ENCODE results near the gene SPG7.
"Not testable (repeated sequence)": the region's sequence is repeated elsewhere in the genome, so short reads cannot be mapped to it uniquely, and the experiment has no call there.

Gene SPG7

GRCh38 chr16:89570342-89570923 lies 62.2 kb downstream of the SPG7 start:
- Mint-ChIP-seq H3K4me1 (peaks cover 32% of the 10 kb centered on the region), H3K4me3 (no peak overlapping the region), H3K9me3 (no peaks in the 10 kb centered on the region), H3K27ac (no peak overlapping the region), H3K27me3 (peaks cover 7% of the 10 kb centered on the region), H3K36me3 (no peaks in the 10 kb centered on the region)

DNA sequence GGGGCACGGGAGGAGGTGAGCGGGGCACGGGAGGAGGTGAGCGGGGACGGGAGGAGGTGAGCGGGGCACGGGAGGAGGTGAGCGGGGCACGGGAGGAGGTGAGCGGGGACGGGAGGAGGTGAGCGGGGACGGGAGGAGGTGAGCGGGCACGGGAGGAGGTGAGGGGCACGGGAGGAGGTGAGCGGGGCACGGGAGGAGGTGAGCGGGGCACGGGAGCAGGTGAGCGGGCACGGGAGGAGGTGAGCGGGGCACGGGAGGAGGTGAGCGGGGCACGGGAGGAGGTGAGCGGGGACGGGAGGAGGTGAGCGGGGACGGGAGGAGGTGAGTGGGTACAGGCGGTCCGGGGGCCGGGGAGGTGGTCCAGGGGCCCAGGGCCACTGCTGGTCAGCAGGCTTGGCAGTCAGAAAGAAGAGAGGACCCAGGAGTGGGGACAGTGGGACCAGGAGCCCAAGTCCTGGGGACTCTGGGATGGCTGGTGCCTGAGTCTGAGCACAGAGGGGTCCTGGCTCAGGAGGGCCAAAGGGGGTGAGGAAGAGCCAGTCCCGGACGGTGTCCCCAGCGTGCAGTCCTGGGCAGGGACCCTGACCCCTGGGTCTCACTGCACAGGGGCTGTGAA lies 62.9 kb downstream of the SPG7 start:
- not testable (repeated sequence) for H3K27me3 Mint-ChIP-seq, H3K9me3 Mint-ChIP-seq, H3K27ac Mint-ChIP-seq, H3K36me3 Mint-ChIP-seq, H3K4me3 Mint-ChIP-seq
- peaks cover 27% of the 10 kb centered on the region for H3K4me1 Mint-ChIP-seq

DNA sequence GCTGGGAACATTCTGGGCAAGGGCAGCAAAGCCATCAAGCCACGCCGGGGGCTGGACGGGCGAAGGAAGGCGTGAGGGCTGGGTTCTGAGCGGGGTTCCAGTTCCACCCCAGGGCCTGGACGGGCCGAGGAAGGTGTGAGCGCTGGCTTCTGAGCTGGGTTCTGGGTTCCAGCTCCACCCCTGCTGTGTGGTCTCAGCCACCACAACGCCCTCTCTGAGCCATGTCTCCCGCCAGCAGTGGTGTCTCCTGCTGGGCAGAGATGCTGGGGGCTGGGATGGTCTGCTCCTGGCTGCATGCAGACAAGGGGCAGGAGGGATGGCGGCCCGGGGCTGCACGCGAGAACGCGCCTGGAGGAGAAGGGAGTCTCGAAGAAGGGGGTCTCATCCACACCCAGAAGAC lies 63.4 kb downstream of the SPG7 start:
- Mint-ChIP-seq H3K9me3 (no peaks in the 10 kb centered on the region), H3K27ac (no peak overlapping the region), H3K4me1 (peaks cover 23% of the 10 kb centered on the region), H3K36me3 (no peaks in the 10 kb centered on the region), H3K27me3 (peaks cover 7% of the 10 kb centered on the region), H3K4me3 (peak overlapping the region; percentile 19)

GRCh38 chr16:89572073-89572484 lies 63.9 kb downstream of the SPG7 start:
- peaks cover 23% of the 10 kb centered on the region for H3K4me1 Mint-ChIP-seq
- no peak overlapping the region for H3K4me3 Mint-ChIP-seq
- no peak overlapping the region for H3K27ac Mint-ChIP-seq
- H3K27me3 Mint-ChIP-seq = peaks cover 7% of the 10 kb centered on the region
- H3K9me3 Mint-ChIP-seq = no peaks in the 10 kb centered on the region
- H3K36me3 Mint-ChIP-seq = no peaks in the 10 kb centered on the region

DNA sequence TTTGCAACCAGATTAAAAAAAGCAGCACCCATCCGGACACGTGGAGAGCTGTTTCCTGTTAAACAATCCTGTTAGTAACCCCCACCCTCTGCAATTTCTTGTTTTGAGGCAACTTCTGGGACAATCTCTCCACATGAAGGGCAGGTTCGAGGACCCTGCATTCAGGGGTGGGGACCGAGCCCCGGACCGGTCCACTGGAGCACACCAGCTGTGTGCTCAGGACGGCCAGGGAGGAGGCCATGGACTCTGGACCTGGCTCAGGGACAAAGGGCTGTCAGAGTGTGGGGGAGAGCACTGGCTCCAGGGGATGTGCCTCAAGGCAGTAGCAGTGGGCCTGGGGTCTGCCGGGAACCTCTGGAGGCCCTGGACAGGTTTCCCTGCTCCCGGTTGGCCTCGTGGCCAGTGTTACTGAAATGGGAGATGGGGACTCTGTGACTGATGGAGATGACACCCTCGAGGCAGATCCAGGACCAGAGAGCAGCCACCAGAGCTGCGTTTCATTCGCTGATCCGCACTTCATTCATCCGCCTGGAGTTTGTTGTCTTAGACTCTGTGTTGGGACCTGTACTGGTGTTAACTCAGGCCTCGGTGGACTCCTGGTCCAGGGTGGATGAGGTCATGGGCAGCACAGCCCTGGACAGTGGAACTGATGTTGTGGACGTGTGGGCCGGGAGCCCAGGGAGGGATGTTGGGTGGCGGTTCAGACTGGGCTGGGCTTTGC lies 64.4 kb downstream of the SPG7 start:
- no peaks in the 10 kb centered on the region for H3K36me3 Mint-ChIP-seq
- no peaks in the 10 kb centered on the region for H3K9me3 Mint-ChIP-seq
- H3K27ac Mint-ChIP-seq = no peak overlapping the region
- peaks cover 8% of the 10 kb centered on the region for H3K27me3 Mint-ChIP-seq
- H3K4me1 Mint-ChIP-seq = peaks cover 23% of the 10 kb centered on the region
- H3K4me3 Mint-ChIP-seq = no peak overlapping the region

DNA sequence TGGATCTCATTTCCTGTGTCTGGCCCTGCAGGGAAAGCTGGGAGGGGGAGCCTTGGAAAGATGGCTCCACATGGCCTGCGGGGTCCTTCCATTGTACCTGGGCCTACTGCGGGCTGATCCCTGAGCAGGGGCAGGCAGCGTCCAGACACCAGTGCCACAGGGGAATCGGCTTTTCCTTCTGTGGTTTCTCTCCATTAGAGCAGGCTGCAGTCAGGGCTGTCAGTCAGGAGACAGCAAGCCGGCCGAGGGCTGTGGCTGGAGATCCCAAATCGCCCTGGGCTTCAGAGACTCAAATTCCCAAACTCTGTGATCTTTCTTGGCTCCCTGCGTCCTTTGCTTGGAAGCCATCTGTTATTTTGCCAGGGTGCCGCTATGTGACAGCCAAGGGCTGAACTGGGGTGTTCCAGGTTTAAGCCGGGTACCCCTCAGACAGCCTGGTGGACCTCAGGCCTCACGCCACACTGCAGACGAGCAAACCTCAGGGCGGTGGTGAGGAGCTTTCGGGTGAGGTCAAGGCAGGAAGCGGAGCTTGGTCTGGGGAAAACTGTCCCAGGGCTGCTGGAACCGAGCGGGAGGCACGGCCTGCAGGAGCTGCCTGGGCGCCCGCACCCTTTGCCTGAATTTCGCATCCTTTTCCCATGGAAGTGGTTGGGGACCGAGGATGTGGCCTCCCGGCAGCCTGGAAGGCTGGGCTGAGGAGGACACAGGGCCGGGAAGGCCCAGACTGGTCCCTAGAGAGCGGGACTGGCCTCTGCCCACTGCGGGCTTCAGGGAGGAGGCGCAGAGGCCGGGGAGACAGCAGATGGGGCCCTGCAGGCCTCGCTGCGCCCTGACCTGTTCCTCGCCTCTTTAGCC lies 65.8 kb downstream of the SPG7 start:
- H3K4me3 Mint-ChIP-seq = peak overlapping the region; percentile 17
- peaks cover 8% of the 10 kb centered on the region for H3K27me3 Mint-ChIP-seq
- H3K27ac Mint-ChIP-seq = peak overlapping the region; percentile 32

GRCh38 chr16:89574681-89575246 lies 66.6 kb downstream of the SPG7 start:
- Mint-ChIP-seq H3K4me1 (peaks cover 23% of the 10 kb centered on the region), H3K9me3 (no peaks in the 10 kb centered on the region), H3K27me3 (peaks cover 8% of the 10 kb centered on the region), H3K27ac (no peak overlapping the region), H3K36me3 (no peaks in the 10 kb centered on the region), H3K4me3 (peak overlapping the region; percentile 61)

More for the DNA sequence above, 65.8 kb downstream of the SPG7 start:
- Mint-ChIP-seq H3K4me1 (peaks cover 23% of the 10 kb centered on the region), H3K9me3 (no peaks in the 10 kb centered on the region), H3K36me3 (no peaks in the 10 kb centered on the region)

GRCh38 chr16:89575247-89576152 lies 67.3 kb downstream of the SPG7 start, which contains the start of gene CPNE7:
Gene CPNE7 (plus strand): TSS chr16:89575758. CDS start chr16:89575898, 140 bp downstream.
- Mint-ChIP-seq H3K4me1 (peaks cover 23% of the 10 kb centered on the region), H3K27ac (no peak within 1 kb of the TSS), H3K36me3 (no peaks in the 10 kb centered on the region), H3K27me3 (peaks cover 8% of the 10 kb centered on the region), H3K9me3 (no peaks in the 10 kb centered on the region), H3K4me3 (peak within 1 kb of the TSS; percentile 61)

DNA sequence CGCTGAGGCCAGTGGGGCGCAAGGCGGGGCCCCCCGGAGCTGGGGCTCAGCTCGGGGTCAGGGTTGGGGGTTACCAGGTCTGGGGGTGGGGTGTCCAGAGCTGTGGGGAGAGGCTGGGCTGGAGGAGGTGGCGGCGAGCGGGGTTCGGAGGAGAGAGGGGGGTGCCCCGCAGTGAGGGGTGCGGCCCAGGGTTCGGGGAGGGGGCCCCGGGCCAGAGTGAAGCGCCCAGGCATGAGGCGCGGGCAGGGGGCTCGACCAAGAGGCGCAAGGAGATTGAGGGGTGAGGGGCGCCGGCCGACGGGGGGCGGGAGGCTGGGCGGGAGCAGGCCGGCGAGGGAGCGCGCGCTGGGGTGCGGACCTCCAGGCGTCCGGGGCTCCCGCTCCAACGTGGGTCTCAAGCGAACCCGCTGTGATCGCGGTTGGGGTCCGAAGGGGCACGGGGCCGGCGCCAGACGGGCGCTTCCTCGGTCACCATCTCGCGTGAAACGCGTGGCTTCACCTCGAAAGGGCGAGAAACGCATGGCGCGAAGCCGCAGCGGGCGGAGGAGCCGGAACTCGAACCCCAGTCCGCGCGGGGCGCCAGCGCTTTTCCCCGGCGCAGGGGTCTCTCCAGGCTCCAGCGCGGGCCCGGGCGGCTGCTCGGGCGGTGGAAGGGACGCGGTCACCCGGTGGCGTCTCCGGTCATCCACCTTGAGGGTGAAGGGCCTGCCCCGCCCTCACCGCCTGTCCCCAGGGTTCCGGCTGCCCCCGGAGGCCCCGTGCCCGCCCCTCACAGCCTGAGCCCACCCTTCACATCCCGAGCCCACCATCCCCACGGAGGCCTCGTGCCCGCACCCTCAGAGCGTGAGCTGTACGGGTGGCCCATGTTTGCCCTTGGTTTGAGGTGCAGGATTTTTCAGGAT lies 68.2 kb downstream of the SPG7 start:
- H3K4me3 Mint-ChIP-seq = no peak overlapping the region
- peaks cover 23% of the 10 kb centered on the region for H3K4me1 Mint-ChIP-seq
- H3K27me3 Mint-ChIP-seq = peaks cover 8% of the 10 kb centered on the region
- no peaks in the 10 kb centered on the region for H3K9me3 Mint-ChIP-seq
- no peak overlapping the region for H3K27ac Mint-ChIP-seq
- no peaks in the 10 kb centered on the region for H3K36me3 Mint-ChIP-seq

- peak overlapping the region; percentile 19 for H3K4me3 Mint-ChIP-seq
- peaks cover 17% of the 10 kb centered on the region for H3K4me1 Mint-ChIP-seq
- peaks cover 8% of the 10 kb centered on the region for H3K27me3 Mint-ChIP-seq
- H3K36me3 Mint-ChIP-seq = no peaks in the 10 kb centered on the region
- H3K27ac Mint-ChIP-seq = no peak overlapping the region
- H3K9me3 Mint-ChIP-seq = no peaks in the 10 kb centered on the region
Observed at GRCh38 chr16:89577055-89577759, 69.0 kb downstream of the SPG7 start.

GRCh38 chr16:89579351-89579750 lies 71.1 kb downstream of the SPG7 start:
- Mint-ChIP-seq H3K27ac (no peak overlapping the region), H3K9me3 (no peaks in the 10 kb centered on the region)

GRCh38 chr16:89581045-89581695 lies 73.0 kb downstream of the SPG7 start:
- no peaks in the 10 kb centered on the region for H3K9me3 Mint-ChIP-seq
- no peaks in the 10 kb centered on the region for H3K4me1 Mint-ChIP-seq
- no peaks in the 10 kb centered on the region for H3K36me3 Mint-ChIP-seq
- H3K27me3 Mint-ChIP-seq = peaks cover 1% of the 10 kb centered on the region
- no peak overlapping the region for H3K27ac Mint-ChIP-seq
- H3K4me3 Mint-ChIP-seq = no peak overlapping the region

More at GRCh38 chr16:89579351-89579750, 71.1 kb downstream of the SPG7 start:
- Mint-ChIP-seq H3K36me3 (no peaks in the 10 kb centered on the region), H3K27me3 (peaks cover 1% of the 10 kb centered on the region), H3K4me1 (no peaks in the 10 kb centered on the region), H3K4me3 (no peak overlapping the region)
